DND-41 (cell line): ENCODE results near the gene C6orf132.

ENCODE experiments used
- ATAC-seq: fragments of 200-7000 bp; cut with Tn5 transposase; 3 replicates; pipeline ENCODE4 v1.9.1; 2021; ENCODE audit warnings: low read depth; ENCODE audit not compliant: insufficient read depth
- DNase-seq: peaks from one replicate; pipeline ENCODE4 v3.0.0-alpha.2; 2020
- H2AFZ ChIP-seq: 2 replicates; pipeline ENCODE4 v1.6.0; 2012; ENCODE audit warnings: low read depth, low read length
- H3K27ac ChIP-seq: 2 replicates; pipeline ENCODE4 v1.5.1; 2012; ENCODE audit warnings: low read length, inconsistent platforms
- H3K27me3 ChIP-seq: fragments of 200-600 bp; sonication (generic); 2 replicates; pipeline ENCODE4 v1.6.0; 2012; ENCODE audit warnings: low read length, mild to moderate bottlenecking, inconsistent platforms; ENCODE audit not compliant: insufficient read depth, poor library complexity
- H3K36me3 ChIP-seq: 2 replicates; pipeline ENCODE4 v1.5.1; 2012; ENCODE audit warnings: low read length, inconsistent platforms; ENCODE audit not compliant: insufficient read depth
- H3K4me1 ChIP-seq: 2 replicates; pipeline ENCODE4 v1.5.1; 2012; ENCODE audit warnings: mild to moderate bottlenecking, low read length; ENCODE audit not compliant: insufficient read depth
- H3K4me2 ChIP-seq: 2 replicates; pipeline ENCODE4 v1.6.0; 2012; ENCODE audit warnings: mild to moderate bottlenecking, moderate library complexity, low read length, inconsistent platforms; ENCODE audit not compliant: insufficient read depth
- H3K4me3 ChIP-seq, 2 experiments: fragments of 200-600 bp in 1 of 2; shearing (Covaris generic) in 1 of 2; 2 replicates each; pipeline ENCODE4 v1.5.1; 2012 to 2016; ENCODE audit warnings: inconsistent platforms in 2 of 2, low read length in 2 of 2, mild to moderate bottlenecking in 2 of 2, low read depth in 1 of 2, moderate library complexity in 1 of 2
- H3K79me2 ChIP-seq: 2 replicates; pipeline ENCODE4 v1.6.0; 2012; ENCODE audit warnings: low read length, inconsistent platforms; ENCODE audit not compliant: insufficient read depth
- H3K9ac ChIP-seq: 2 replicates; pipeline ENCODE4 v1.6.0; 2012; ENCODE audit warnings: low read depth, mild to moderate bottlenecking, inconsistent platforms, low read length, moderate library complexity
- H3K9me3 ChIP-seq: 2 replicates; pipeline ENCODE4 v1.5.1; 2012; ENCODE audit warnings: low read length, moderate library complexity, mild to moderate bottlenecking, inconsistent platforms; ENCODE audit not compliant: insufficient read depth, severe bottlenecking
- H4K20me1 ChIP-seq: 2 replicates; pipeline ENCODE4 v1.6.0; 2012; ENCODE audit warnings: low read length; ENCODE audit not compliant: insufficient read depth
- EZH2 ChIP-seq: IDR thresholded peaks from 3 replicates; pipeline ENCODE4 v1.6.1; 2012; ENCODE audit warnings: borderline replicate concordance, low read depth, mild to moderate bottlenecking, moderate library complexity, low read length, inconsistent platforms; ENCODE audit not compliant: severe bottlenecking
- TF ChIP-seq, protein P1 (sequence below): IDR thresholded peaks from 2 replicates; pipeline ENCODE4 v1.5.1; 2012; ENCODE audit warnings: borderline replicate concordance, low read length, moderate library complexity, mild to moderate bottlenecking; ENCODE audit not compliant: poor library complexity, severe bottlenecking; ENCODE audit errors: extremely low read depth

The C6orf132 gene

DNA sequence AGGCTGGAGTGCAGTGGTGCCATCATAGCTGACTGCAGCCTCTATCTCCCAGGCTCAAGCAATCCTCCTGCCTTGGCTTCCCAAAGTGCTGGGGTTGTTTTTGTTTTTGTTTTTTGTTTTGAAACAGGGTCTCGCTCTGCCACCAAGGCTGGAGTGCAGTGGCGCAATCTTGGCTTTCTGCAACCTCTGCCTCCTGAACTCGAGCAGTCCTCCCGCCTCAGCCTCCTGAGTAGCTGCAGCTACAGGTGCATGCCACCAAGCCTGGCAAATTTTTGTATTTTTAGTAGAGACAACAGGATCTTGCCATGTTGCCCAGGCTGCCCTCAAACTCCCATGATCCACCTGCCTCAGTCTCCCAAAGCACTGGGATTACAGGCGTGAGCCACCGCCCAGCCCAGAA lies 4.2 kb downstream of the C6orf132 start:
- ATAC-seq = no peak
- Histone ChIP-seq H3K9me3 (no peaks in the 10 kb centered on the region), H3K4me1 (no peaks in the 10 kb centered on the region), H3K4me3 (no peak overlapping the region), H3K27ac (no peak overlapping the region), H2AFZ (no peak overlapping the region), H3K27me3 (no peaks in the 10 kb centered on the region), H3K4me2 (no peak overlapping the region), H4K20me1 (no peaks in the 10 kb centered on the region), H3K79me2 (no peaks in the 10 kb centered on the region), H3K36me3 (no peaks in the 10 kb centered on the region), H3K9ac (no peak overlapping the region)
- TF ChIP-seq EZH2 = no peak
- TF ChIP-seq, protein P1, sequence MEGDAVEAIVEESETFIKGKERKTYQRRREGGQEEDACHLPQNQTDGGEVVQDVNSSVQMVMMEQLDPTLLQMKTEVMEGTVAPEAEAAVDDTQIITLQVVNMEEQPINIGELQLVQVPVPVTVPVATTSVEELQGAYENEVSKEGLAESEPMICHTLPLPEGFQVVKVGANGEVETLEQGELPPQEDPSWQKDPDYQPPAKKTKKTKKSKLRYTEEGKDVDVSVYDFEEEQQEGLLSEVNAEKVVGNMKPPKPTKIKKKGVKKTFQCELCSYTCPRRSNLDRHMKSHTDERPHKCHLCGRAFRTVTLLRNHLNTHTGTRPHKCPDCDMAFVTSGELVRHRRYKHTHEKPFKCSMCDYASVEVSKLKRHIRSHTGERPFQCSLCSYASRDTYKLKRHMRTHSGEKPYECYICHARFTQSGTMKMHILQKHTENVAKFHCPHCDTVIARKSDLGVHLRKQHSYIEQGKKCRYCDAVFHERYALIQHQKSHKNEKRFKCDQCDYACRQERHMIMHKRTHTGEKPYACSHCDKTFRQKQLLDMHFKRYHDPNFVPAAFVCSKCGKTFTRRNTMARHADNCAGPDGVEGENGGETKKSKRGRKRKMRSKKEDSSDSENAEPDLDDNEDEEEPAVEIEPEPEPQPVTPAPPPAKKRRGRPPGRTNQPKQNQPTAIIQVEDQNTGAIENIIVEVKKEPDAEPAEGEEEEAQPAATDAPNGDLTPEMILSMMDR = no peak
- no peak for DNase-seq

GRCh38 chr6:42137194-42137753 lies 5.1 kb downstream of the C6orf132 start:
- H3K4me2 ChIP-seq = no peak overlapping the region
- no peaks in the 10 kb centered on the region for H3K9me3 ChIP-seq
- H2AFZ ChIP-seq = no peak overlapping the region
- no peak overlapping the region for H3K4me3 ChIP-seq
- no peaks in the 10 kb centered on the region for H3K27me3 ChIP-seq
- H3K27ac ChIP-seq = no peak overlapping the region
- TF ChIP-seq, protein P1 = no peak
- no peak for TF ChIP-seq EZH2
- H3K79me2 ChIP-seq = no peaks in the 10 kb centered on the region
- ATAC-seq (no peak), DNase-seq (no peak)
- no peak overlapping the region for H3K9ac ChIP-seq
- H3K36me3 ChIP-seq = no peaks in the 10 kb centered on the region
- no peaks in the 10 kb centered on the region for H3K4me1 ChIP-seq
- no peaks in the 10 kb centered on the region for H4K20me1 ChIP-seq

DNA sequence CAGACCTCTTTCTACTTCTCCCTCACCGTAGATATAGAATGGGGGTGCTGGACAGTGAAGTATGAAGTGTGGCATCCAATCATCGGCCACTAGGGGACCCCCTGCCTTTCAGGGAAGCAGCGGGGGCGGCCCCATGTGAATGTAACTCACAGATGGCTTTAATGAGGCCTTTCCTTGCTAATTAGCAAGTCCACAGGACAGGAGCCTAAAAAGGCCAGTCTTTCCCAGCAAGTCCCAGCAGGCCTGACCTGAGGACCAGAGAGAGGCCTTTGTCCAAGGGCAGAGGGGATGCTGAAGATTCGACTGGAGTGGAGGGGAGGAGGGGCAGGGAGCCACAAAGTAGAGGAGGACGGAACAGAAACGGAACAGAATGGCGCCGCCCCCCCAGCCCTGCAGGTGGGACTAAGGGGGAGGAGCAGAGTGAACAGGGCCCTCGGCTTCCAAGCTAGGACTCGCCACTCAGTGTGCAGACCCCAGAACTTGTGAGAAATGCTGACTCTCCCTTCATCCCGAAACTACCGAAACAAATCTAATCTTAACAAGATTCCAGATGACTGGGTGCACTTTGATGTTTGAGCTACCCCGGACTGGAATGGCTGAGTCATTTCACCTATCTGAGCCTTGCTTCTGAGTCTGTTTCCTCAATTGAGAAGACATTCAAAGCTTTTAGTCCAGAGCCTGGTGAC lies 5.8 kb downstream of the C6orf132 start:
- no peak for DNase-seq
- H4K20me1 ChIP-seq = no peaks in the 10 kb centered on the region
- H3K9ac ChIP-seq = no peak overlapping the region
- no peak; the same call in 2 of the 3 replicates for ATAC-seq
- H3K4me1 ChIP-seq = no peaks in the 10 kb centered on the region
- H3K4me3 ChIP-seq = no peak overlapping the region
- no peaks in the 10 kb centered on the region for H3K79me2 ChIP-seq
- H3K27ac ChIP-seq = no peak overlapping the region
- H3K4me2 ChIP-seq = no peak overlapping the region
- no peaks in the 10 kb centered on the region for H3K27me3 ChIP-seq
- no peaks in the 10 kb centered on the region for H3K36me3 ChIP-seq
- H3K9me3 ChIP-seq = no peaks in the 10 kb centered on the region
- TF ChIP-seq, protein P1 = peak; percentile 36
- TF ChIP-seq EZH2 = no peak
- no peak overlapping the region for H2AFZ ChIP-seq
